ENCODE measurements around the gene PRSS57. TPM values are rescaled to one million over a fixed set of nuclear protein-coding genes. Genes with fewer than 3 reads are reported as not detected.

PRSS57 gene
- total and polyA plus RNA-seq, 9 donors, result 0.07 to 0.33 TPM; not detected in 7

GRCh38 chr19:739998-740715 lies 44.9 kb upstream of the PRSS57 start:
- 80 to 87% (median 83%) methylated on average over 35 to 36 of the region's 36 CpGs for WGBS, 3 donors

GRCh38 chr19:738509-739128 lies 43.4 kb upstream of the PRSS57 start:
- Histone ChIP-seq H3K27me3 (no peaks in the 10 kb centered on the region), H3K4me1 (ENCODE audit: insufficient read depth) (no peaks in the 10 kb centered on the region), H3K36me3 (no peaks in the 10 kb centered on the region), H3K27ac (no peak overlapping the region), H3K9me3 (no peaks in the 10 kb centered on the region), H3K4me3 (no peak overlapping the region)
- whole genome bisulfite sequencing, 3 donors, result 87 to 92% (median 91%) methylated on average over 23 of the region's 23 CpGs
- TF ChIP-seq CTCF (IDR thresholded peaks at IDR 0.05) (no peak), POLR2A (IDR thresholded peaks at IDR 0.05) (no peak), EP300 (IDR thresholded peaks at IDR 0.05) (no peak)
- intact Hi-C loops (cut with DNase I), result no loop called here
- DNase-seq, result peak in 1 of 5 donors; percentile 29

More at GRCh38 chr19:739998-740715, 44.9 kb upstream of the PRSS57 start:
- intact Hi-C loops (cut with DNase I), result no loop called here
- TF ChIP-seq CTCF (IDR thresholded peaks at IDR 0.05) (no peak), POLR2A (IDR thresholded peaks at IDR 0.05) (no peak), EP300 (IDR thresholded peaks at IDR 0.05) (no peak)
- no peaks in the 10 kb centered on the region for H3K27me3 ChIP-seq
- peaks cover 2% of the 10 kb centered on the region for H3K4me1 ChIP-seq (ENCODE audit: insufficient read depth)
- H3K36me3 ChIP-seq, result no peaks in the 10 kb centered on the region
- DNase-seq, result peak in 2 of 5 donors; percentile 10 to 24
- H3K9me3 ChIP-seq, result no peaks in the 10 kb centered on the region
- no peak overlapping the region for H3K4me3 ChIP-seq
- H3K27ac ChIP-seq, result no peak overlapping the region

- Histone ChIP-seq H3K36me3 (no peaks in the 10 kb centered on the region), H3K9me3 (no peaks in the 10 kb centered on the region), H3K27me3 (no peaks in the 10 kb centered on the region), H3K4me3 (no peak overlapping the region), H3K4me1 (ENCODE audit: insufficient read depth) (no peaks in the 10 kb centered on the region), H3K27ac (no peak overlapping the region)
- DNase-seq, result peak in 4 of 5 donors; percentile 34 to 74 (median 56)
- 36 to 51% (median 42%) methylated on average over 21 to 22 of the region's 22 CpGs for WGBS, 3 donors
- TF ChIP-seq EP300 (IDR thresholded peaks at IDR 0.05), result no peak
- TF ChIP-seq CTCF (IDR thresholded peaks at IDR 0.05), result peak in 1 of 3 donors; percentile 17
- intact Hi-C loops (cut with DNase I), result loop anchor here in 2 of 4 donors (2.0 kb wide), 1 partner anchor 73 kb away; no protein-coding TSS in a partner anchor
Measured at GRCh38 chr19:737591-738093, 42.4 kb upstream of the PRSS57 start.

GRCh38 chr19:736125-736524 lies 40.9 kb upstream of the PRSS57 start:
- Histone ChIP-seq H3K36me3 (no peaks in the 10 kb centered on the region), H3K9me3 (no peaks in the 10 kb centered on the region), H3K4me1 (ENCODE audit: insufficient read depth) (no peaks in the 10 kb centered on the region), H3K27me3 (no peaks in the 10 kb centered on the region), H3K4me3 (no peak overlapping the region), H3K27ac (no peak overlapping the region)
- peak in 2 of 5 donors; percentile 10 to 30 for DNase-seq
- intact Hi-C loops (cut with DNase I), result loop anchor here in 2 of 4 donors (2.0 kb wide), 1 partner anchor 71 kb away; no protein-coding TSS in a partner anchor
- TF ChIP-seq POLR2A (IDR thresholded peaks at IDR 0.05), result no peak
- no peak for TF ChIP-seq EP300 (IDR thresholded peaks at IDR 0.05)
- no peak for TF ChIP-seq CTCF (IDR thresholded peaks at IDR 0.05)
- 84 to 86% (median 86%) methylated on average over 31 to 32 of the region's 32 CpGs for WGBS, 3 donors
